ENCODE data around the gene BARX2.

Gene BARX2

DNA sequence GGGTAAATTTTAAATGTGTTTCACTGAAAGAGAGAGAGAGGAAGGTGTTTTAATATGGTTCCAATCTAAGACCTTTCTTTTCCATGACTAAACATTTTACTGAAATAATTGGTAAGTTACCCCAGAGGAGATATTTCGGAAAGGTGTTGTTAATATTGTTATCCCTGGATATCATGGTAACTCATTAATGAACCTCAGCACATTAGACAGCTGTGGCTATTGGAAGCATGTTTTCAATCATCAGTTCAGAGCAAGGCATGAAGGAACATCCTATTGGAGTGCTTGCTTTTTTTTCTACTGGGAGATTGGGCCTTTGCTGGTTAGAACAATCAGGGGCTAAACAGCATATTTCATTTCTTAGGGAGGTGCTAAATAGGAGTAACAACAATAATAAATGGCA, 11.8 kb downstream of the BARX2 start:
- no peak for ATAC-seq (ENCODE audit: insufficient read depth, low read depth)
- TF ChIP-seq, protein P1, sequence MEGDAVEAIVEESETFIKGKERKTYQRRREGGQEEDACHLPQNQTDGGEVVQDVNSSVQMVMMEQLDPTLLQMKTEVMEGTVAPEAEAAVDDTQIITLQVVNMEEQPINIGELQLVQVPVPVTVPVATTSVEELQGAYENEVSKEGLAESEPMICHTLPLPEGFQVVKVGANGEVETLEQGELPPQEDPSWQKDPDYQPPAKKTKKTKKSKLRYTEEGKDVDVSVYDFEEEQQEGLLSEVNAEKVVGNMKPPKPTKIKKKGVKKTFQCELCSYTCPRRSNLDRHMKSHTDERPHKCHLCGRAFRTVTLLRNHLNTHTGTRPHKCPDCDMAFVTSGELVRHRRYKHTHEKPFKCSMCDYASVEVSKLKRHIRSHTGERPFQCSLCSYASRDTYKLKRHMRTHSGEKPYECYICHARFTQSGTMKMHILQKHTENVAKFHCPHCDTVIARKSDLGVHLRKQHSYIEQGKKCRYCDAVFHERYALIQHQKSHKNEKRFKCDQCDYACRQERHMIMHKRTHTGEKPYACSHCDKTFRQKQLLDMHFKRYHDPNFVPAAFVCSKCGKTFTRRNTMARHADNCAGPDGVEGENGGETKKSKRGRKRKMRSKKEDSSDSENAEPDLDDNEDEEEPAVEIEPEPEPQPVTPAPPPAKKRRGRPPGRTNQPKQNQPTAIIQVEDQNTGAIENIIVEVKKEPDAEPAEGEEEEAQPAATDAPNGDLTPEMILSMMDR (IDR thresholded peaks at IDR 0.05; ENCODE audit: borderline replicate concordance, extremely low read depth, low read length, poor library complexity, severe bottlenecking) = no peak
- H3K27me3 ChIP-seq (ENCODE audit: insufficient read depth, low read length, poor library complexity) = peaks cover 4% of the 10 kb centered on the region

DNA sequence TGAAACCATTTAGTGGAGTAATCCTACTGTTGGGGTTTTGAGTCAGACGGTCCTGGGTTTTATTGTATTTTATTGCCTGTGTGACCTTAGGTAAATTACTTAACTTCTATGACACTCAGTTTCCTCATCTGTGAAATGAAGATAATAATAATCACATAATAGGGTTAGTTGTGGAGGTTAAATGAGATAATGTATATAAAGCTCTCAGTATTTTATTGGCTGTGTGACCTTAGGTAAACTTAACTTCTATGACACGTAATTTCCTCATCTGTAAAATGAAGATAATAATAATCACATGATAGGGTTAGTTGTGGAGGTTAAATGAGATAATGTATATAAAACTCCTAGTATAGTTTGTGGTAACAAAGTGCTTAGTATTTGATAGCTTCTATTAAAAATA, 13.2 kb downstream of the BARX2 start:
- Histone ChIP-seq H3K79me2 (ENCODE audit: insufficient read depth, low read length) (no peaks in the 10 kb centered on the region), H3K4me1 (ENCODE audit: insufficient read depth, low read length) (no peaks in the 10 kb centered on the region), H3K9ac (ENCODE audit: low read depth, low read length) (no peak overlapping the region), H3K4me2 (ENCODE audit: insufficient read depth, low read length) (no peak overlapping the region), H3K4me3 (ENCODE audit: low read depth in 1 of 2, low read length in 2 of 2) (no peak overlapping the region), H4K20me1 (ENCODE audit: insufficient read depth, low read length) (no peaks in the 10 kb centered on the region), H3K27ac (ENCODE audit: low read length) (no peak overlapping the region), H2AFZ (ENCODE audit: low read depth, low read length) (no peak overlapping the region), H3K27me3 (ENCODE audit: insufficient read depth, low read length, poor library complexity) (peaks cover 4% of the 10 kb centered on the region), H3K9me3 (ENCODE audit: insufficient read depth, low read length, severe bottlenecking) (no peaks in the 10 kb centered on the region), H3K36me3 (ENCODE audit: insufficient read depth, low read length) (no peaks in the 10 kb centered on the region)
- ATAC-seq (ENCODE audit: insufficient read depth, low read depth) (no peak), DNase-seq (no peak)
- TF ChIP-seq, protein P1 (IDR thresholded peaks at IDR 0.05; ENCODE audit: borderline replicate concordance, extremely low read depth, low read length, poor library complexity, severe bottlenecking) = no peak
- no peak for TF ChIP-seq EZH2 (IDR thresholded peaks at IDR 0.05; ENCODE audit: borderline replicate concordance, low read depth, low read length, severe bottlenecking)

More for the DNA sequence above, 11.8 kb downstream of the BARX2 start:
- Histone ChIP-seq H3K4me3 (ENCODE audit: low read depth in 1 of 2, low read length in 2 of 2) (no peak overlapping the region), H2AFZ (ENCODE audit: low read depth, low read length) (no peak overlapping the region), H3K79me2 (ENCODE audit: insufficient read depth, low read length) (no peaks in the 10 kb centered on the region), H3K27ac (ENCODE audit: low read length) (no peak overlapping the region), H3K9me3 (ENCODE audit: insufficient read depth, low read length, severe bottlenecking) (no peaks in the 10 kb centered on the region), H3K9ac (ENCODE audit: low read depth, low read length) (no peak overlapping the region), H3K4me1 (ENCODE audit: insufficient read depth, low read length) (no peaks in the 10 kb centered on the region), H4K20me1 (ENCODE audit: insufficient read depth, low read length) (no peaks in the 10 kb centered on the region), H3K36me3 (ENCODE audit: insufficient read depth, low read length) (no peaks in the 10 kb centered on the region), H3K4me2 (ENCODE audit: insufficient read depth, low read length) (no peak overlapping the region)
- DNase-seq = no peak

DNA sequence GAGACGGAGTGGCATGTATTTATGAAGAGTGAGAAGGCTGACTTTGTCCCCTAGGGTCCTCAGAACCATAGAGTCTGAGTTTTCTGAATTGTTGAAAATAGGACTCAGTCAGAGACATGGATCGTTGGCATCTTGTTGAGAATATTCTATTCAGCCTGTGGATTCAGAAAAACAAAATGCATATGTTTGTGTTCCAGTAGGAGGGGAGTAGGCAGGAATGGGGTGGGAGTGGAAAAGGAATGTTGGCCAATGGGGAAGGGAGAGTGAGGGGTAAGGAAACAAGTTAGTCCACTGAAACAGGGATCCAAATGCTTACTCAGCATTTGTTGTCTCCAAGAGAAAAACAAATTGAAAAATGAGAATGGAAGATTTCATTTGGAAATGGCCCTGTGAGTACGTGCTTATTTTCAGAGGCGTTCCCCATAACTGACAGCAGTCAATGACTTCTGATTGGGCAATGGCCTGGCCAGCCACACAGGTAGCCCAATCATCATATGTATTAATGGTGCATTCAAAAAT, 14.7 kb downstream of the BARX2 start:
- Histone ChIP-seq H3K4me1 (ENCODE audit: insufficient read depth, low read length) (no peaks in the 10 kb centered on the region), H3K4me3 (ENCODE audit: low read depth in 1 of 2, low read length in 2 of 2) (no peak overlapping the region), H3K36me3 (ENCODE audit: insufficient read depth, low read length) (no peaks in the 10 kb centered on the region), H4K20me1 (ENCODE audit: insufficient read depth, low read length) (no peaks in the 10 kb centered on the region), H3K9ac (ENCODE audit: low read depth, low read length) (no peak overlapping the region), H3K4me2 (ENCODE audit: insufficient read depth, low read length) (no peak overlapping the region), H3K79me2 (ENCODE audit: insufficient read depth, low read length) (no peaks in the 10 kb centered on the region), H3K27me3 (ENCODE audit: insufficient read depth, low read length, poor library complexity) (peaks cover 6% of the 10 kb centered on the region), H2AFZ (ENCODE audit: low read depth, low read length) (no peak overlapping the region), H3K9me3 (ENCODE audit: insufficient read depth, low read length, severe bottlenecking) (no peaks in the 10 kb centered on the region), H3K27ac (ENCODE audit: low read length) (no peak overlapping the region)
- TF ChIP-seq EZH2 (IDR thresholded peaks at IDR 0.05; ENCODE audit: borderline replicate concordance, low read depth, low read length, severe bottlenecking) = no peak
- TF ChIP-seq, protein P1 (IDR thresholded peaks at IDR 0.05; ENCODE audit: borderline replicate concordance, extremely low read depth, low read length, poor library complexity, severe bottlenecking) = no peak
- no peak for ATAC-seq (ENCODE audit: insufficient read depth, low read depth)
- DNase-seq = no peak

DNA sequence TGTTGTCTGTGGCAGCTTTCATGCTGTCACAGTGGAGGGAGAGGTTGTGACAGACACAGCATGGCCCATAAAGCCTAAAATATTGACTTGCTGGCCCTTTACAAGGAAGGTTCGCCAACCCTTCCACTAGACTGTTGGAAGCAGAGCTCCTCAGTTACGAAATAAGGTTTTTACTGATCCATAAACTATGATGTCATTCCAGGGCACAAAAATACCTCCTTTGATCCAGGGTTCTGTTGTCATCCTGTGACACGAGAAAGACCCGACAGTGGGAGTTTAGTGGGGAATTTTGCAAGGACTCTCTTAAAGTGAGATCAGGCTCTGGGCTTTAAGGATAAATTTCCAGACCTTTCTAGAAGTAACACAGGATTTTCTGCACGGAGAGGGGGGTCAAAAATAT, 15.7 kb downstream of the BARX2 start:
- no peak overlapping the region for H2AFZ ChIP-seq (ENCODE audit: low read depth, low read length)
- TF ChIP-seq EZH2 (IDR thresholded peaks at IDR 0.05; ENCODE audit: borderline replicate concordance, low read depth, low read length, severe bottlenecking) = no peak
- TF ChIP-seq, protein P1 (IDR thresholded peaks at IDR 0.05; ENCODE audit: borderline replicate concordance, extremely low read depth, low read length, poor library complexity, severe bottlenecking) = no peak

More for the DNA sequence above, 15.7 kb downstream of the BARX2 start:
- no peak overlapping the region for H3K4me2 ChIP-seq (ENCODE audit: insufficient read depth, low read length)
- no peaks in the 10 kb centered on the region for H3K9me3 ChIP-seq (ENCODE audit: insufficient read depth, low read length, severe bottlenecking)
- DNase-seq (no peak), ATAC-seq (ENCODE audit: insufficient read depth, low read depth) (no peak)
- H3K9ac ChIP-seq (ENCODE audit: low read depth, low read length) = no peak overlapping the region
- no peaks in the 10 kb centered on the region for H3K36me3 ChIP-seq (ENCODE audit: insufficient read depth, low read length)
- no peaks in the 10 kb centered on the region for H3K79me2 ChIP-seq (ENCODE audit: insufficient read depth, low read length)
- no peak overlapping the region for H3K4me3 ChIP-seq (ENCODE audit: low read depth in 1 of 2, low read length in 2 of 2)
- H4K20me1 ChIP-seq (ENCODE audit: insufficient read depth, low read length) = no peaks in the 10 kb centered on the region
- no peaks in the 10 kb centered on the region for H3K4me1 ChIP-seq (ENCODE audit: insufficient read depth, low read length)
- H3K27ac ChIP-seq (ENCODE audit: low read length) = no peak overlapping the region
- H3K27me3 ChIP-seq (ENCODE audit: insufficient read depth, low read length, poor library complexity) = peaks cover 9% of the 10 kb centered on the region
